GM21423 (cell line): ENCODE measurements around the gene IFT20.

Experiments used
- ATAC-seq: cut with Tn5 transposase; IDR thresholded peaks from one replicate; pipeline ENCODE4 v1.9.1; 2021; ENCODE audit warnings: mild to moderate bottlenecking, moderate library complexity; ENCODE audit not compliant: unreplicated experiment

IFT20 gene, protein sequence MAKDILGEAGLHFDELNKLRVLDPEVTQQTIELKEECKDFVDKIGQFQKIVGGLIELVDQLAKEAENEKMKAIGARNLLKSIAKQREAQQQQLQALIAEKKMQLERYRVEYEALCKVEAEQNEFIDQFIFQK

DNA sequence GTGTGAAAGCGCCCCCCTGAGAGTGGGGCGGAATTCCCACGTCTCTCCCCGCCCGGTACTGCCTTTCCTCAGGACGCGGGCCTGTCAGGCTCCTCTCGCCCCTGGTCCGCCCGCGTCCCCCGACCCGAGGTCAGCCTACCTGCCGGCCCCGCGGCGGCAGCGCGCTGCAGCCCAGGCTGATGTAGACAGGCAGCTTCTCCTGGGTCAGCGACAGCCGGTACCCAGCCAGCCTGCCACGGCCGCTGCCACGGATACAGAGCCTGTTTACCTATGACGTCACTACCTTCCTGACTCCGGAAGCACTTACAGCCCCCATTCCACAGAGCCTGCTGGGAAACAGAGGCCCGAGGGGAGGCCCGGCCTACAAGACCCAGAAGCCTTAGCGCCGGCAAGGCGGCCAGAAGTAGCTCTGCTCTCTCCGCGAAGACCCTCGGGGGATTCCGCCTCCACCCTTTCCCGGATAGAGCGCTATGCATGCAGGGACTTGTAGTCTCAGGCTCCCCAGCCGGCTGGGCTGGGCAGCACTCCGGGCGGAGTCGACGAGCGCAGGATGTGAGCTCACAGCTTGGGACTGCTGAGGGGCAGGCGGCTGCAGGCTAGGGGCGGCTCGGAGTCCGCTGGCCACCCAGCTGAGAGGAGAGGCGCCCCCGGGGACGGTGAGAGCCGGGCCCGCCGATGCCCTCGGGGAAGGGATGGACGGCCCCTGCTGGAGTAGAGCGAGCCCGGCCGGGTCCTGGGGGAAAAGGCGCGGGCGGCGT is at the start of gene IFT20, which contains the start of gene TNFAIP1:
Gene IFT20 (minus strand): TSS at position 272 of the 758 bp plus-strand sequence. CDS start 3,487 bp downstream, outside the sequence.
Gene TNFAIP1 (plus strand): TSS at position 561 of the 758 bp plus-strand sequence. CDS start 3,761 bp downstream, outside the sequence.
- ATAC-seq = peak; percentile 97

GRCh38 chr17:28385037-28385400 is 49.7 kb upstream of the IFT20 start:
- peak; percentile 26 for ATAC-seq

GRCh38 chr17:28384281-28385036 is 49.2 kb upstream of the IFT20 start:
- peak; percentile 64 for ATAC-seq

DNA sequence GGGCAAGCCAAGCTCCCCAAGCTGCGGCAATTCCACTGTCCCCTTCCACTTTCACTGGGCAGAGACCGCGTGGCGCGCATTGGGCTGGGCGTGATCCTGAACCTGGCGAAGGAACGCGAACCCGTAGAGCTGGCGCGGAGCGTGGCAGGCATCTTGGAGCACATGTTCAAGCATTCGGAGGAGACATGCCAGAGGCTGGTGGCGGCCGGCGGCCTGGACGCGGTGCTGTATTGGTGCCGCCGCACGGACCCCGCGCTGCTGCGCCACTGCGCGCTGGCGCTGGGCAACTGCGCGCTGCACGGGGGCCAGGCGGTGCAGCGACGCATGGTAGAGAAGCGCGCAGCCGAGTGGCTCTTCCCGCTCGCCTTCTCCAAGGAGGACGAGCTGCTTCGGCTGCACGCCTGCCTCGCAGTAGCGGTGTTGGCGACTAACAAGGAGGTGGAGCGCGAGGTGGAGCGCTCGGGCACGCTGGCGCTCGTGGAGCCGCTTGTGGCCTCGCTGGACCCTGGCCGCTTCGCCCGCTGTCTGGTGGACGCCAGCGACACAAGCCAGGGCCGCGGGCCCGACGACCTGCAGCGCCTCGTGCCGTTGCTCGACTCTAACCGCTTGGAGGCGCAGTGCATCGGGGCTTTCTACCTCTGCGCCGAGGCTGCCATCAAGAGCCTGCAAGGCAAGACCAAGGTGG is 46.0 kb upstream of the IFT20 start:
- ATAC-seq = no peak

GRCh38 chr17:28379814-28380801 is 44.8 kb upstream of the IFT20 start:
- ATAC-seq = no peak

DNA sequence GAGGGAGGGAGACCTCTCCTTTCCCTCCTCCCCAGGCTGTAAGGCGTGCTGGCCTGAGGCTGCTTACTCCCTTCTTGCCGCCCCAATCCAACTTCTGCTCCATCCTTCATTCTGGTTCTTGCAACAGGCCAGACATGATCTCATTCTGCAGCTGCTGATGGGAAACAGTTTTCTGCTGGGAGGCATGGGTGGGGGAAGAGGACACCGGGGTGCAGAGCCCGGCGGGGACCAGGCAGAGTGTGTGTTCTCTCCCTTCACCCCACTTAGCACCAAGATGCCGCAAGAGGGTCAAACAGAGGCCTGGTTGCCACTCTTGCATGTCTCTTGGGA is 37.6 kb upstream of the IFT20 start:
- no peak for ATAC-seq

- peak; percentile 13 for ATAC-seq
These were observed 37.1 kb upstream of the IFT20 start for GRCh38 chr17:28372203-28372944.

DNA sequence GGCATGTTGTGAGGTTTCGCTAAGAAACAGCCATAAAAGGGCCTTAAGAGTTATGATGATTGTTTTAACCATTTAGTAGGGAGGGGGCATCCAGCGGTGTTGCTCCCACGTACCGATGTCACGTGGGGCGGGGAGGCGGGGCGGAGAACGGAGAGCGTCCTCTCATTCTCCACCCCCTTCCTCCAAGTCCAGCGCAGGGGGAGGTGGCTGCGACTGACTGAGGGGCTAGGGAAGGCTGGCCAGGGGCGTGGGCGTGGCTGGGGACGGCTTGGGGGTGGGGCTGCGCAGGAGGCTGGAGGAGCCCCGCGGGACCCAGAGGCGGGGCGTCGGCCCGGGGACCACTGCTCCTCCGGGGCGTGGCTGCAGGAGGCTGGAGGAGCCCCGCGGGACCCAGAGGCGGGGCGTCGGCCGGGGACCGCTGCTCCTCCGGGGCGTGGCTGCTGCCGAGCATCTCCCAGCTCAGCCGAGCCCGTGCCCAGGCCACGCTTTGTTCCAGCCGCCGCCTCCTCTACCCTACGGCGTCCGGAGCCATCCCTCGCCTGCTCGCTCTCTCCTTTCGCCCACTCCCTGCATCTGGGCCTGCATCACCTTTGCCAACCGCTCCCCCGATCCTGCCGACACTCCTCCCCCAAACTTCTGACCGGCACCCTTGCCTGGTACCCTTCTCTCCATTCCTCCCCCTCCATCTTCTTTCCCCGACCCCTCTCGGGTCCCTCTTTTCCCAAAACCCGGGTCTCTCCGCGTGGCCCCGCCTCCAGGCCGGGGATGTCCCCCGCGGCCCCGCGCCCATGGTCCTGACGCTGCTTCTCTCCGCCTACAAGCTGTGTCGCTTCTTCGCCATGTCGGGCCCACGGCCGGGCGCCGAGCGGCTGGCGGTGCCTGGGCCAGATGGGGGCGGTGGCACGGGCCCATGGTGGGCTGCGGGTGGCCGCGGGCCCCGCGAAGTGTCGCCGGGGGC is 36.3 kb upstream of the IFT20 start, which contains the start of gene SARM1:
Gene SARM1 (plus strand): TSS at position 450 of the 958 bp plus-strand sequence. CDS start 339 bp downstream, at position 789.
- ATAC-seq = peak; percentile 73

GRCh38 chr17:28370744-28371103 is 35.5 kb upstream of the IFT20 start:
- no peak for ATAC-seq

DNA sequence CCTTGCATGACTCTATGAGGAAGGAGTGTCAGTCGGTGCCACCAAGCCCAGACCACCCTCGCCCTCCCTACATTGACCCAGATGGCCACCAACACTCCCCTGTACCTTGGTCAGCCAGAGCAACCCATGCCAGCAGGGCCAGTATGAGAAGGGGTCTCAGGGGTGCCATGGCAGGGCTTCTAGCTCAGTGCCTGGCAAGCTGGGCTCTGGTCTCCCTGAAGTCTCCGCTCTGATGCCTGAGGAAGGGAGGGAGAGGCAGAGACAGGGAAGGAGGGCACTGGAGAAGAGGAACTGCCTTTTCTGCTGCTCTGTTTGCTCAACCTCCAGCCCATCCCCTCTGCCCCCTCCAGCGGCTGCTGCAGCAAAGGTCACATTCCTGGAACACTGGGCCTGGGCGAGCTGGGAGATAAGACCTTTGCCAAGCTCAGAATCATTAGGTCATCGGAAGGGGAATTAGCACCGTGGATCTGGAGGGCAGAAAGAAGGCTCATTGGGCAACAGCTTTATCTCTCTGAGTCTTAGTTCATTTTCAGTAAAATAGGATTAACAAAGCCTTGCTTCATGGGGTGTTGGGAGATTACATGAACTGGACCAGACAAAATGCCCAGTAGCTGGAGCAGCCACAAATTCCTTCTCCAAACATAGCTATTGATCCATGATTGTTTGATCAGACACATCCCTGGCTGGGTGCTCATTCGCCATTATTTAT is 34.9 kb upstream of the IFT20 start, which contains the start of gene VTN:
Gene VTN (minus strand): TSS at position 273 of the 709 bp plus-strand sequence. CDS start 104 bp downstream, at position 169.
- no peak for ATAC-seq

GRCh38 chr17:28369684-28370034 is 34.4 kb upstream of the IFT20 start:
- ATAC-seq = no peak

- ATAC-seq = no peak
These were observed 33.8 kb upstream of the IFT20 start for GRCh38 chr17:28368915-28369683.

- no peak for ATAC-seq
These were observed 33.1 kb upstream of the IFT20 start for GRCh38 chr17:28368306-28368831.

- no peak for ATAC-seq
These were observed 32.5 kb upstream of the IFT20 start for GRCh38 chr17:28367641-28368305.

GRCh38 chr17:28366605-28367004 is 31.3 kb upstream of the IFT20 start:
- no peak for ATAC-seq

DNA sequence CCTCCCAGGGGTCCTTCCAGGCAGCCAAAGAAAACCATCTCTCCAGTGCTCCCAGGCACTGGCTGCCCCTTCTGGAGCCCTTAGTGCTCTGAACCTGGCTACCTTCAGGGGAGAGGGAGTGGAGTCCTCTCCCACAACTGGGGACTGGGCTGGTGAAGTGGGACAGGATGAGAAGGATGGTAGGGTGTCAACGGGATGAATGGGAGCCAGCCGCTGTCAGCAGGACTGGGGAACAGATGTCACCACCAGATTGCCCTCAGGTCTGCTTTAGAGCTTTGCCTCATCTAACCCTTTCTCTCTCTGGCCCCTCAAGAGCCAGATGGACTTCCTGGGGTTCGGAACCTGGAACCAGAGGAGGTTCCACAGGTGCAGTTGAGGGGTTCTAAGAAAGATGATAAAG is 30.2 kb upstream of the IFT20 start:
- no peak for ATAC-seq
